ENCODE measurements around the gene PLLP.

Gene PLLP

GRCh38 chr16:57257455-57258070 lies 26.9 kb downstream of the PLLP start:
- no peak for DNase-seq (ENCODE audit: low spot score)
- in situ Hi-C loops (cut with MboI; ENCODE audit: low pct_unique_long_range_greater_than_20kb, low sequenced_read_pairs, unreplicated experiment), result no loop called here
- TF ChIP-seq CTCF (IDR thresholded peaks at IDR 0.05; ENCODE audit: extremely low read depth, insufficient read depth, missing control alignments), result no peak

GRCh38 chr16:57256601-57257395 lies 27.7 kb downstream of the PLLP start:
- no peak for TF ChIP-seq CTCF (IDR thresholded peaks at IDR 0.05; ENCODE audit: extremely low read depth, insufficient read depth, missing control alignments)
- DNase-seq (ENCODE audit: low spot score), result no peak
- in situ Hi-C loops (cut with MboI; ENCODE audit: low pct_unique_long_range_greater_than_20kb, low sequenced_read_pairs, unreplicated experiment), result no loop called here

- in situ Hi-C loops (cut with MboI; ENCODE audit: low pct_unique_long_range_greater_than_20kb, low sequenced_read_pairs, unreplicated experiment), result no loop called here
- DNase-seq (ENCODE audit: low spot score), result no peak
- TF ChIP-seq CTCF (IDR thresholded peaks at IDR 0.05; ENCODE audit: extremely low read depth, insufficient read depth, missing control alignments), result no peak
These were observed 28.6 kb downstream of the PLLP start for GRCh38 chr16:57255686-57256415.

GRCh38 chr16:57253466-57253865 lies 31.0 kb downstream of the PLLP start:
- no peak for DNase-seq (ENCODE audit: low spot score)
- in situ Hi-C loops (cut with MboI; ENCODE audit: low pct_unique_long_range_greater_than_20kb, low sequenced_read_pairs, unreplicated experiment), result no loop called here
- no peak for TF ChIP-seq CTCF (IDR thresholded peaks at IDR 0.05; ENCODE audit: extremely low read depth, insufficient read depth, missing control alignments)

- in situ Hi-C loops (cut with MboI; ENCODE audit: low pct_unique_long_range_greater_than_20kb, low sequenced_read_pairs, unreplicated experiment), result no loop called here
- no peak for DNase-seq (ENCODE audit: low spot score)
- no peak for TF ChIP-seq CTCF (IDR thresholded peaks at IDR 0.05; ENCODE audit: extremely low read depth, insufficient read depth, missing control alignments)
These were observed 32.2 kb downstream of the PLLP start for GRCh38 chr16:57252148-57252721.

GRCh38 chr16:57251352-57251751 lies 33.1 kb downstream of the PLLP start:
- TF ChIP-seq CTCF (IDR thresholded peaks at IDR 0.05; ENCODE audit: extremely low read depth, insufficient read depth, missing control alignments), result no peak
- no peak for DNase-seq (ENCODE audit: low spot score)
- in situ Hi-C loops (cut with MboI; ENCODE audit: low pct_unique_long_range_greater_than_20kb, low sequenced_read_pairs, unreplicated experiment), result no loop called here
